ENCODE data around the gene LRRC71. TPM values are rescaled to one million over a fixed set of nuclear protein-coding genes. Genes with fewer than 3 reads are reported as not detected.

Gene LRRC71
- total RNA-seq, 1 donor from 2014 or later, result 0.14 TPM

DNA sequence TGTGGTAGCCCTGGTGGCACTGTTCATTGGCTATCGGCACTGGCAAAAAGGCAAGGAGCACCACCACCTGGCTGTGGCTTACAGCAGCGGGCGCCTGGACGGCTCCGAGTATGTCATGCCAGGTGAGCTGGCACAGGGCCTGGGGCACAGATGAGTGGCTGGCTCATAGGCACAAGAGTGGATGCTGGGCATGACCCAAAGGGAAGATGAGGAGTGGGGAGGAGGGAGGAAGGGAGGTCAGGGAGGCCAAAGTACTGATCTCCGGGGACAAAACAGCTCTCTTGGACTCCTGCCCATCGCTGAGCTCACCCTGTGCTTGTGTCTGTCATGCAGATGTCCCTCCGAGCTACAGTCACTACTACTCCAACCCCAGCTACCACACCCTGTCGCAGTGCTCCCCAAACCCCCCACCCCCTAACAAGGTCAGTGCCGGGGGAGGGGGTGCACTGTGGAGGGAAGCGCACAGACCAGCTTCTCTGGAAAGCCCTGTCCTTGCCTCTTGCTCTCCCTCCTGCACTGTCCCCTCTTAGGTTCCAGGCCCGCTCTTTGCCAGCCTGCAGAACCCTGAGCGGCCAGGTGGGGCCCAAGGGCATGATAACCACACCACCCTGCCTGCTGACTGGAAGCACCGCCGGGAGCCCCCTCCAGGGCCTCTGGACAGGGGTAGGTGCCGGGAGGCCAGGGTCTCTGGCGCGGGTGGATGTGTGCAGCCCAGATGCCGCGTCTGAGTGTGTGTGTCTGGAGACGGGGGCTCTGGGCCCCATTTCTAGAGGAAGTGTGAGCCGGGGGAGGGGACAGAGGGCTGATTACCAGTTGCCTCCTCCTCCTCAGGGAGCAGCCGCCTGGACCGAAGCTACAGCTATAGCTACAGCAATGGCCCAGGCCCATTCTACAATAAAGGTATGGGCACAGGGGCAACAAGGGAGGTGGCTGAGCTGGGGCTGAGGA is 7.3 kb upstream of the LRRC71 start:
- no peak overlapping the region for H2AFZ ChIP-seq (ENCODE audit: low read depth, low read length)
- H3K4me1 Mint-ChIP-seq (ENCODE audit: low read depth, unreplicated experiment), result peaks cover 16% of the 10 kb centered on the region

DNA sequence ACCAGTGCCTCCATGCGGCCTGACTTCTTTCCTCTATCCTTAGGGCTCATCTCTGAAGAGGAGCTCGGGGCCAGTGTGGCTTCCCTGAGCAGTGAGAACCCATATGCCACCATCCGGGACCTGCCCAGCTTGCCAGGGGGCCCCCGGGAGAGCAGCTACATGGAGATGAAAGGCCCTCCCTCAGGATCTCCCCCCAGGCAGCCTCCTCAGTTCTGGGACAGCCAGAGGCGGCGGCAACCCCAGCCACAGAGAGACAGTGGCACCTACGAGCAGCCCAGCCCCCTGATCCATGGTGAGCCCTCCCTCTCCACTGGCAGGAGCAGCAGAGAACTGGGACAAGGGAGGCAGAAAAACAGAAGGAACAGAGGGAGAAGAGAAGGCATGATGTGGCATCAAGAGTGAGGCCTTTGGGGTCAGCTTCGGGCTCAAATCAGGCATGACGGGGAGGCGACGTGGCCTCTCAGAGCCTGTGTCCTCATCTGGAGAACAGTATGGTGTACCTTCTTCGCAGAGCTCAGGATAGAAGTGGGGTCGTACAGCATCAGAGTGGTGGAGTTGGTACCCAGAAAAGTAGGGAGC is 6.5 kb upstream of the LRRC71 start:
- no peak for FAIRE-seq
- no peak overlapping the region for H3K27ac Mint-ChIP-seq (ENCODE audit: unreplicated experiment)
- no peaks in the 10 kb centered on the region for H3K79me2 ChIP-seq (ENCODE audit: insufficient read depth, low read length)
- no peak for DNase-seq (ENCODE audit: low read depth)
- H2AFZ ChIP-seq (ENCODE audit: low read depth, low read length), result no peak overlapping the region
- H3K27me3 ChIP-seq (ENCODE audit: insufficient read depth, low read length), result no peaks in the 10 kb centered on the region
- TF ChIP-seq, protein P1, sequence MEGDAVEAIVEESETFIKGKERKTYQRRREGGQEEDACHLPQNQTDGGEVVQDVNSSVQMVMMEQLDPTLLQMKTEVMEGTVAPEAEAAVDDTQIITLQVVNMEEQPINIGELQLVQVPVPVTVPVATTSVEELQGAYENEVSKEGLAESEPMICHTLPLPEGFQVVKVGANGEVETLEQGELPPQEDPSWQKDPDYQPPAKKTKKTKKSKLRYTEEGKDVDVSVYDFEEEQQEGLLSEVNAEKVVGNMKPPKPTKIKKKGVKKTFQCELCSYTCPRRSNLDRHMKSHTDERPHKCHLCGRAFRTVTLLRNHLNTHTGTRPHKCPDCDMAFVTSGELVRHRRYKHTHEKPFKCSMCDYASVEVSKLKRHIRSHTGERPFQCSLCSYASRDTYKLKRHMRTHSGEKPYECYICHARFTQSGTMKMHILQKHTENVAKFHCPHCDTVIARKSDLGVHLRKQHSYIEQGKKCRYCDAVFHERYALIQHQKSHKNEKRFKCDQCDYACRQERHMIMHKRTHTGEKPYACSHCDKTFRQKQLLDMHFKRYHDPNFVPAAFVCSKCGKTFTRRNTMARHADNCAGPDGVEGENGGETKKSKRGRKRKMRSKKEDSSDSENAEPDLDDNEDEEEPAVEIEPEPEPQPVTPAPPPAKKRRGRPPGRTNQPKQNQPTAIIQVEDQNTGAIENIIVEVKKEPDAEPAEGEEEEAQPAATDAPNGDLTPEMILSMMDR (IDR thresholded peaks at IDR 0.05; ENCODE audit: insufficient read depth, low read depth, low read length), result no peak
- TF ChIP-seq EZH2 (IDR thresholded peaks at IDR 0.05; ENCODE audit: insufficient read depth, low read length), result no peak
- no peaks in the 10 kb centered on the region for H3K9me3 ChIP-seq (ENCODE audit: insufficient read depth, low read depth, low read length)
- peaks cover 20% of the 10 kb centered on the region for H3K4me1 ChIP-seq (ENCODE audit: insufficient read depth, low read length)
- peaks cover 7% of the 10 kb centered on the region for H3K36me3 ChIP-seq (ENCODE audit: insufficient read depth, low read length)
- H3K27ac ChIP-seq (ENCODE audit: low read depth, low read length), result no peak overlapping the region
- H3K4me2 ChIP-seq (ENCODE audit: low read length), result peak overlapping the region; percentile 4
- no peak overlapping the region for H3K4me3 ChIP-seq (ENCODE audit: insufficient read depth, low read depth, low read length)
- H3K4me3 Mint-ChIP-seq (ENCODE audit: unreplicated experiment), result peak overlapping the region; percentile 50
- H3K4me1 Mint-ChIP-seq (ENCODE audit: low read depth, unreplicated experiment), result peaks cover 16% of the 10 kb centered on the region
- peaks cover 12% of the 10 kb centered on the region for H3K9me3 Mint-ChIP-seq (ENCODE audit: unreplicated experiment)
- H3K36me3 Mint-ChIP-seq (ENCODE audit: low read depth, unreplicated experiment), result peaks cover 14% of the 10 kb centered on the region
- no peak overlapping the region for H3K9ac ChIP-seq (ENCODE audit: low read length)
- H4K20me1 ChIP-seq (ENCODE audit: insufficient read depth, low read length), result peaks cover 10% of the 10 kb centered on the region
- H3K27me3 Mint-ChIP-seq (ENCODE audit: low read depth, unreplicated experiment), result peaks cover 12% of the 10 kb centered on the region

More for the DNA sequence above, 7.3 kb upstream of the LRRC71 start:
- TF ChIP-seq, protein P1 (IDR thresholded peaks at IDR 0.05; ENCODE audit: insufficient read depth, low read depth, low read length), result no peak
- Histone ChIP-seq H3K27me3 (ENCODE audit: insufficient read depth, low read length) (no peaks in the 10 kb centered on the region), H3K4me2 (ENCODE audit: low read length) (no peak overlapping the region), H4K20me1 (ENCODE audit: insufficient read depth, low read length) (peaks cover 10% of the 10 kb centered on the region), H3K27ac (ENCODE audit: low read depth, low read length) (no peak overlapping the region), H3K36me3 (ENCODE audit: insufficient read depth, low read length) (peaks cover 7% of the 10 kb centered on the region), H3K9ac (ENCODE audit: low read length) (no peak overlapping the region), H3K9me3 (ENCODE audit: insufficient read depth, low read depth, low read length) (no peaks in the 10 kb centered on the region), H3K4me3 (ENCODE audit: insufficient read depth, low read depth, low read length) (no peak overlapping the region), H3K4me1 (ENCODE audit: insufficient read depth, low read length) (peaks cover 20% of the 10 kb centered on the region), H3K79me2 (ENCODE audit: insufficient read depth, low read length) (no peaks in the 10 kb centered on the region)
- no peak overlapping the region for H3K4me3 Mint-ChIP-seq (ENCODE audit: unreplicated experiment)
- peaks cover 5% of the 10 kb centered on the region for H3K9me3 Mint-ChIP-seq (ENCODE audit: unreplicated experiment)
- no peak for DNase-seq (ENCODE audit: low read depth)
- peaks cover 14% of the 10 kb centered on the region for H3K36me3 Mint-ChIP-seq (ENCODE audit: low read depth, unreplicated experiment)
- peaks cover 9% of the 10 kb centered on the region for H3K27me3 Mint-ChIP-seq (ENCODE audit: low read depth, unreplicated experiment)
- no peak overlapping the region for H3K27ac Mint-ChIP-seq (ENCODE audit: unreplicated experiment)
- FAIRE-seq, result no peak

All from astrocyte (in vitro differentiated cells and primary cell).